Activated CD8-positive, alpha-beta T cell treated with anti-CD3 and anti-CD28 coated beads, Interleukin-2, amount 10 ng/mL, durations not matched to agents 7 days and 5 days (primary cell): ENCODE data around the gene ZNF81. TPM values are rescaled to one million over a fixed set of nuclear protein-coding genes. Genes with fewer than 3 reads are reported as not detected.
"Not testable (repeated sequence)": the region's sequence is repeated elsewhere in the genome, so short reads cannot be mapped to it uniquely, and the experiment has no call there.

Experiments used
- ATAC-seq: fragments of 150-1000 bp; cut with Tn5 transposase; one replicate; pipeline ENCODE4 v1.10.0; 2021; ENCODE audit warnings: moderate library complexity
- CTCF ChIA-PET: fragments of 350-600 bp; sonication (Branson Sonifier 250); formaldehyde crosslinking; loops from one replicate; lab custom pipeline; 2021; ENCODE audit warnings: antibody characterized with exemption; lab: Charles Lee
- POLR2A ChIA-PET: fragments of 350-600 bp; sonication (Branson Sonifier 250); formaldehyde crosslinking; loops from one replicate; lab custom pipeline; 2021; ENCODE audit warnings: antibody characterized with exemption; lab: Charles Lee
- DNase-seq: peaks from one replicate; pipeline ENCODE4 v3.0.0-alpha.2; 2020
- H3K27ac Mint-ChIP-seq: one replicate; pipeline ENCODE4 v1.8.0; 2021; ENCODE audit warnings: mild to moderate bottlenecking, mixed read lengths
- H3K27me3 Mint-ChIP-seq: one replicate; pipeline ENCODE4 v1.8.0; 2021; ENCODE audit warnings: low read depth, mixed read lengths
- H3K36me3 Mint-ChIP-seq: one replicate; pipeline ENCODE4 v1.8.0; 2021; ENCODE audit warnings: low read depth, mixed read lengths
- H3K4me1 Mint-ChIP-seq: one replicate; pipeline ENCODE4 v1.8.0; 2021; ENCODE audit warnings: low read depth, mixed read lengths
- H3K4me3 Mint-ChIP-seq: one replicate; pipeline ENCODE4 v1.8.0; 2021; ENCODE audit warnings: mild to moderate bottlenecking, mixed read lengths
- H3K9me3 Mint-ChIP-seq: one replicate; pipeline ENCODE4 v1.8.0; 2022; ENCODE audit warnings: mixed read lengths; ENCODE audit not compliant: insufficient read depth
- total RNA-seq, 2 experiments: library from RNA; stranded (reverse); gene quantifications; one replicate each; pipeline ENCODE4 v1.2.3, GENCODE V29; 2021

The ZNF81 gene
- total RNA-seq = 10 to 100 TPM in 1 of 2 experiments, 1 to 10 TPM in 1; 9.4 to 10.4 TPM

DNA sequence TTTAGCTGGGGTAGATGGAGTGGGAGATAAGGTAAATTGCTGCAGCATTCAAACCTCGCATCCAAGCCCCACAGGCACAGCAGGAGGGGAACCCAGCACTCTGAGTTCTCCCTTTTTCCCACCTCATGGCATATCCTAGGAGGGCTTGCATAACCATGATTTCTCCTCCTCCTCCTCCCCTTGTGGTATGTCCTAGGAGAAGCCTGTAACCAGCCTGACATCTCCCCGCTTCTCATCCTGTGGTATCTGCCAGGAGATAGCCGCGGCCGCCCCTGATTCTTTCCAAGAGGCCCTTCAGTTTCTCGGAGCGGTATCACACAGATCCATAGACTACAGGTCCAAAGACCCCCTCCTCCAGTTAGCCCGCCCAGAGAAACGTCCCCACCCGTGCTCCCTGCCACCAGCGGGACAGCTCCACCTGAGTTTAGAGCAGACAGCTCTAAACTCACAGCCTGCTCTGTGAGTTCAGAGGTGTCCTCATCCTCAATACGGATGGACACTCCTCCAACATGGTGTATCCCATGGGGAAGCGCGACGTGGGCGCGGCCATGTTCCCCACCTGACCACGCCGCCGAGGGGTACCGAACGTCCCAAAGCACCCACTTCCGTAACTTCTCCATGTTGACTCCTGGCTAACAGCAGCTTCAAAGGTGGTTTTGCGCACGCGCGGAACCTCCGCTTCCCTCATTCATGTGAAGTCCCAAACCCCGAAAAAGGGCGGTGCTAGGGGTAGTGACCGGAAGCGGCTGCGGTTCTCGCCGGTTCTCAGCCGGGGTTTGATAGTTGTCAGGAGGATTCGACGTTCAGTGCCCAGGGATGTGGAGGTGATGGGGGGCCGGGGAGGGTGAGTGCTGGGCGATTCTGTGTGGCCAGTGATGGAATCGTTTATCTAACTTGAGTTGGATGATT is at the start of gene ZNF81:
ZNF81 (plus strand) TSS at position 739 of the 909 bp plus-strand sequence. CDS start 9,366 bp downstream, outside the sequence.
- POLR2A ChIA-PET = interaction anchor here (0.6 kb wide), 1 partner anchor 1100 kb away, joined by 3 read pairs; no protein-coding TSS in a partner anchor
- Mint-ChIP-seq H3K27ac (peak within 1 kb of the TSS; percentile 95), H3K27me3 (no peaks in the 10 kb centered on the region), H3K36me3 (peaks cover 8% of the 10 kb centered on the region), H3K4me3 (peak within 1 kb of the TSS; percentile 91), H3K9me3 (no peaks in the 10 kb centered on the region), H3K4me1 (peaks cover 20% of the 10 kb centered on the region)
- peak; percentile 94 for DNase-seq
- CTCF ChIA-PET = interaction anchor here (1.4 to 3.8 kb wide), 4 partner anchors 14 to 191 kb away, joined by 3 to 20 read pairs (median 4); no protein-coding TSS in a partner anchor
- ATAC-seq = peak; percentile 97

- no peak overlapping the region for H3K27ac Mint-ChIP-seq
- ATAC-seq = no peak
- H3K4me1 Mint-ChIP-seq = no peaks in the 10 kb centered on the region
Measured at GRCh38 chrX:47796433-47796906, 40.2 kb upstream of the ZNF81 start.

GRCh38 chrX:47797084-47797483 is 39.6 kb upstream of the ZNF81 start:
- DNase-seq = no peak
- Mint-ChIP-seq H3K4me1 (no peaks in the 10 kb centered on the region), H3K27ac (no peak overlapping the region), H3K36me3 (no peaks in the 10 kb centered on the region), H3K27me3 (no peaks in the 10 kb centered on the region), H3K4me3 (no peak overlapping the region), H3K9me3 (no peaks in the 10 kb centered on the region)
- CTCF ChIA-PET = no interaction called here
- no peak for ATAC-seq
- POLR2A ChIA-PET = no interaction called here

More at GRCh38 chrX:47796433-47796906, 40.2 kb upstream of the ZNF81 start:
- H3K36me3 Mint-ChIP-seq = no peaks in the 10 kb centered on the region
- ChIA-PET POLR2A (no interaction called here), CTCF (no interaction called here)
- DNase-seq = no peak
- no peaks in the 10 kb centered on the region for H3K9me3 Mint-ChIP-seq
- no peaks in the 10 kb centered on the region for H3K27me3 Mint-ChIP-seq
- H3K4me3 Mint-ChIP-seq = no peak overlapping the region

DNA sequence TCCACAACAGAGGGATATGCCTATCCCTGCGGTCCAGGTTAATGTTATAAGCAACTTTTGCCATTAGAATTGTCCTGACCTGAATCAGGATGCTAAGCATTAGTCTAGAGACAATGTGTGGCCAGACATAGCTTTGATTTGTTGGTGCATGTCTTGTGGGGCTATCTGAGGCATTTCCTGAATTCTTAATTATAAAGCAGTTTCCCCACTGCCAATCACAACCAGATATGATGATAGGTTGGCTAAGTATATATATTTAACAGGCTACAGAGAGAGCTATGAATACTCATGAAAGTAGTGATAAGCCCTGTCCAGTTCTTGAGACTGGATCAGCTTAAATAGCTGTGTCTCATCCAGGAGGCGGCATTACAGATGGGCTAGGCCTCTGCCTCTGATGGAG is 37.8 kb upstream of the ZNF81 start:
- no peak for DNase-seq
- ChIA-PET CTCF (no interaction called here), POLR2A (no interaction called here)
- H3K27ac Mint-ChIP-seq = no peak overlapping the region
- no peaks in the 10 kb centered on the region for H3K9me3 Mint-ChIP-seq
- no peak for ATAC-seq
- H3K27me3 Mint-ChIP-seq = no peaks in the 10 kb centered on the region
- H3K36me3 Mint-ChIP-seq = no peaks in the 10 kb centered on the region
- H3K4me1 Mint-ChIP-seq = no peaks in the 10 kb centered on the region
- no peak overlapping the region for H3K4me3 Mint-ChIP-seq

DNA sequence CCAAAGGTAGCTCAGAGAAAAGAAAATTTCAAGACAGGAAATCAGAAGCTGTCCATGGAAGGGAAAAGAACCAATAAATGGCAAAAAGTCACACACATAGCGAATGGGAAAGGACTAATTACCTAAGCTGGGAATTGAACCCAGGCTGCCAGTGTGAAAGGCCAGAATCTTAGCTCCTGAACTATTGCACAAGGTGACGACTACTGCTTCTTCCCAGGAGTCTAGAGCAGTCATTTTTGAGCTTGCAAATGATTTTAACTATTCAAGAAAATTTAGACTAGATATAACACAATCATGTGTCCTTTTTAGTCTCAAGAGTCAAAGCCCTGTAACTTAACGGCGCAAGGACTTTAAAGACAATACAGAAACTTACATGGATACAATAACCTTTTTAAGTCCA is 34.1 kb upstream of the ZNF81 start:
- Mint-ChIP-seq H3K9me3 (no peaks in the 10 kb centered on the region), H3K4me1 (no peaks in the 10 kb centered on the region), H3K4me3 (no peak overlapping the region), H3K27me3 (no peaks in the 10 kb centered on the region), H3K36me3 (no peaks in the 10 kb centered on the region), H3K27ac (no peak overlapping the region)
- POLR2A ChIA-PET = no interaction called here
- DNase-seq (no peak), ATAC-seq (no peak)
- CTCF ChIA-PET = no interaction called here

GRCh38 chrX:47803103-47803502 is 33.6 kb upstream of the ZNF81 start:
- POLR2A ChIA-PET, DNase-seq, H3K27ac Mint-ChIP-seq, H3K4me3 Mint-ChIP-seq, ATAC-seq, H3K9me3 Mint-ChIP-seq, H3K36me3 Mint-ChIP-seq, H3K27me3 Mint-ChIP-seq, H3K4me1 Mint-ChIP-seq, CTCF ChIA-PET: not testable (repeated sequence)

GRCh38 chrX:47804315-47804714 is 32.4 kb upstream of the ZNF81 start:
- Mint-ChIP-seq H3K9me3 (no peaks in the 10 kb centered on the region), H3K4me1 (no peaks in the 10 kb centered on the region), H3K27me3 (no peaks in the 10 kb centered on the region), H3K27ac (no peak overlapping the region), H3K36me3 (no peaks in the 10 kb centered on the region), H3K4me3 (no peak overlapping the region)
- DNase-seq (no peak), ATAC-seq (no peak)
- POLR2A ChIA-PET = no interaction called here
- CTCF ChIA-PET = no interaction called here

DNA sequence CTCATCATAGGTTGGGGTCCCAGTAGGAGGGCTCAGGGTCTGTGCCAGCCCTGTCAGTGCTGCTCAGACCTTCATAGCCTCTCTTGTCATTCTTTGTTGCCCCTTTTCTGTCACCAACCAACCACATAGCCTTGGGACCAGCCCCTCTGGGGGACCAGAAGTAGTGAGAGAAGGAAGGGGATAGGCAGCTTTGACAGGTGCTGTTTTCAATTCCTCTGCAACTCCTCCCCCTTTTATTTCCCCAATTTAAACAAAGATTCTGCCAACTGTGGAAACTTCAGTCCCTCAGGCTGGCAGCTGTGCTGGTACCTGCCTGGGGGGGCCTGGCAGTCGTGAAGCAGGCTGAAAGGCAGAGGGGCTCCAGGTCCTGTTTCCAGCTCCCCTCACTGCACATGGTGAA is 30.9 kb upstream of the ZNF81 start:
- H3K4me3 Mint-ChIP-seq, CTCF ChIA-PET, DNase-seq, H3K9me3 Mint-ChIP-seq, POLR2A ChIA-PET, H3K27me3 Mint-ChIP-seq, ATAC-seq, H3K27ac Mint-ChIP-seq, H3K4me1 Mint-ChIP-seq, H3K36me3 Mint-ChIP-seq: not testable (repeated sequence)

GRCh38 chrX:47806415-47807271 is 30.1 kb upstream of the ZNF81 start:
- H3K27ac Mint-ChIP-seq, CTCF ChIA-PET, ATAC-seq, H3K4me1 Mint-ChIP-seq, H3K27me3 Mint-ChIP-seq, DNase-seq, H3K9me3 Mint-ChIP-seq, H3K4me3 Mint-ChIP-seq, POLR2A ChIA-PET, H3K36me3 Mint-ChIP-seq: not testable (repeated sequence)

- H3K4me1 Mint-ChIP-seq, CTCF ChIA-PET, H3K27ac Mint-ChIP-seq, POLR2A ChIA-PET, H3K9me3 Mint-ChIP-seq, H3K36me3 Mint-ChIP-seq, ATAC-seq, H3K27me3 Mint-ChIP-seq, DNase-seq, H3K4me3 Mint-ChIP-seq: not testable (repeated sequence)
Measured at GRCh38 chrX:47807272-47807538, 29.5 kb upstream of the ZNF81 start.

- ATAC-seq (no peak), DNase-seq (no peak)
- no peaks in the 10 kb centered on the region for H3K36me3 Mint-ChIP-seq
- no peaks in the 10 kb centered on the region for H3K4me1 Mint-ChIP-seq
- H3K9me3 Mint-ChIP-seq = no peaks in the 10 kb centered on the region
- CTCF ChIA-PET = no interaction called here
- H3K27ac Mint-ChIP-seq = no peak overlapping the region
- no peak overlapping the region for H3K4me3 Mint-ChIP-seq
- POLR2A ChIA-PET = no interaction called here
- no peaks in the 10 kb centered on the region for H3K27me3 Mint-ChIP-seq
Measured at GRCh38 chrX:47807548-47807947, 29.2 kb upstream of the ZNF81 start.
